Right lobe of liver (tissue), 6 donors: ENCODE data around the gene DNAJA1. TPM values are rescaled to one million over a fixed set of nuclear protein-coding genes. Genes with fewer than 3 reads are reported as not detected.
A peak's percentile ranks its signal among the peaks of the same experiment; 100 is the strongest.
"Not testable (repeated sequence)": the region's sequence is repeated elsewhere in the genome, so short reads cannot be mapped to it uniquely, and the experiment has no call there.

Experiments used
- ATAC-seq, 4 donors: fragments of 200-7000 bp; cut with Tn5 transposase; one replicate each; pipeline ENCODE4 v1.9.1; 2020; ENCODE audit warnings: mild to moderate bottlenecking in 4 of 4, moderate library complexity in 4 of 4
- DNase-seq, 3 donors: peaks; one replicate each; pipeline ENCODE4 v3.0.0-alpha.2; 2020
- H3K27ac ChIP-seq, 3 donors: fragments of 200-600 bp; one replicate each; pipeline ENCODE4 v1.8.0; 2022
- H3K27me3 ChIP-seq, 2 donors: fragments of 200-600 bp; one replicate each; pipeline ENCODE4 v1.8.0; 2022
- H3K36me3 ChIP-seq, 4 donors: fragments of 200-600 bp; sonication (generic) in 1 of 4; one replicate each; pipeline versions ENCODE4 v1.5.1 to v1.8.0; 2017 to 2022; ENCODE audit warnings: control low read depth in 1 of 4
- H3K4me1 ChIP-seq, 4 donors: fragments of 200-600 bp; sonication (generic) in 1 of 4; one replicate each; pipeline versions ENCODE4 v1.5.1 to v1.8.0; 2017 to 2022; ENCODE audit warnings: control low read depth in 1 of 4
- H3K4me3 ChIP-seq, 3 donors: fragments of 200-600 bp; one replicate each; pipeline ENCODE4 v1.8.0; 2022
- H3K9me3 ChIP-seq, 4 donors: fragments of 200-600 bp; sonication (generic) in 1 of 4; one replicate each; pipeline versions ENCODE4 v1.5.1 to v1.8.0; 2017 to 2022; ENCODE audit warnings: control low read depth in 1 of 4
- POLR2A ChIP-seq: fragments of 450-650 bp; IDR thresholded peaks from one replicate; pipeline ENCODE4 v1.6.1; 2017; ENCODE audit warnings: antibody characterized with exemption, mild to moderate bottlenecking
- WGBS: methylation state at CpG from one replicate; pipeline ENCODE4 v1.1.6; 2018; ENCODE audit warnings: low coverage, low lambda C conversion rate; ENCODE audit not compliant: insufficient coverage; ENCODE audit errors: missing lambda C conversion rate; 5-methylcytosine and 5-hydroxymethylcytosine counted together
- intact Hi-C, 2 donors: fragments of 100-400 bp; cut with DNase I; formaldehyde crosslinking; loops; one replicate each; pipeline versions ENCODE4 v1.11.2 to v1.14.1; 2022
- total RNA-seq, 6 experiments: library from RNA; depleted of rRNA in 2 of 6; stranded (reverse); fragments of >200 nt in 2 of 6; fragmentation: NEBNext Ultra II Directional in 3 of 6; extraction: Animal tissue kit (Norgen Biotek cat#: 25700) in 3 of 6; gene quantifications; one replicate each; pipeline versions ENCODE4 v1.1.0 to v1.2.4, GENCODE V29; 2016 to 2023
- TF ChIP-seq, protein P1 (sequence below), 4 donors: fragments of 200-600 bp in 3 of 4; fragments of 450-650 bp in 1 of 4; IDR thresholded peaks; one replicate each; pipeline versions ENCODE4 v1.5.1 to v1.8.0; 2016 to 2022; ENCODE audit warnings: antibody characterized with exemption in 4 of 4, mild to moderate bottlenecking in 2 of 4
- donor health status: DM: no; HTN: yes; CAD: no.
- donor health status: DM: no; HTN: no; CAD: no.
- donor health status: DM: no; HTN: no; CAD: no.
- donor health status: DM: no; HTN: yes; CAD: no.
- donor health status: DM: no; HTN: yes; CAD: no.

DNAJA1 gene
- total RNA-seq, 6 experiments from 2014 or later = 60.1 to 130 (median 93.9) TPM

DNA sequence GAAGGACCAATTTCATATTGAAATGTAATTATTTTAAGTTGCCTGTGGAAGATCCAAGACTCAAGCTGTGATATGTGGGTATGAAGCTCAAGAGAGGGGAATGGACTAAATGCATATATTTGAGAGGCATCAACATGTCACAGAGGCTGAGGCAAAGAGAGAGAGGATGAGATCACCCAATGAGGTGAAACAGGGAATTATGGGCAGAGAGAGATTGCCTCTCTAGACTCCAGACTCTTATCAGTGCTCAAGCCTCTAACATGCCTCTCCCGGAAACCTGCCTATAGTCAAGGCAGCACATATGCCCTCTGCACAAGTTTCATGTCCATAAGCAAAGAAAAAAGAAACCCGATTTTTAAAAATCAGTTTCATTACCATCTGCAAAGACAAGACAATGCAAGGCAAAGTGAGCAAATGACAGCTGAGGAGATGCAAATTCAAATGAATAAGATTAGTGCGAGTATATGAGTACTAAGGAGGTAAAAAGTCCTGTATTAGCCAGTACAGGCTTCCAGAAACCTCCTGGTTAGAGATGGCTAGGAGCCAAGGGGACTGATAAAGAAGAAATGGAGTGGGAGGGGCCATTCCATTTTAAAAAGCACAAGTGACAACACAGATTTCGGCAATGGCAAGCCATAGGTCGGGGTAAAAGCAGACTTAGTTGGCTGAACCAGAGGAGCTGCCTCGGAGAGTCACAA is 33.0 kb upstream of the DNAJA1 start:
- intact Hi-C loops = no loop called here
- Histone ChIP-seq H3K4me3 (no peak overlapping the region), H3K27ac (no peak overlapping the region), H3K4me1 (no peaks in the 10 kb centered on the region), H3K9me3 (no peaks in the 10 kb centered on the region), H3K27me3 (no peaks in the 10 kb centered on the region), H3K36me3 (peaks cover 0 to 42% (median 12%) of the 10 kb centered on the region in 4 donors)
- 70% methylated on average over 6 of the region's 6 CpGs for WGBS
- ATAC-seq (no peak), DNase-seq (no peak)
- no peak for TF ChIP-seq POLR2A
- TF ChIP-seq, protein P1, sequence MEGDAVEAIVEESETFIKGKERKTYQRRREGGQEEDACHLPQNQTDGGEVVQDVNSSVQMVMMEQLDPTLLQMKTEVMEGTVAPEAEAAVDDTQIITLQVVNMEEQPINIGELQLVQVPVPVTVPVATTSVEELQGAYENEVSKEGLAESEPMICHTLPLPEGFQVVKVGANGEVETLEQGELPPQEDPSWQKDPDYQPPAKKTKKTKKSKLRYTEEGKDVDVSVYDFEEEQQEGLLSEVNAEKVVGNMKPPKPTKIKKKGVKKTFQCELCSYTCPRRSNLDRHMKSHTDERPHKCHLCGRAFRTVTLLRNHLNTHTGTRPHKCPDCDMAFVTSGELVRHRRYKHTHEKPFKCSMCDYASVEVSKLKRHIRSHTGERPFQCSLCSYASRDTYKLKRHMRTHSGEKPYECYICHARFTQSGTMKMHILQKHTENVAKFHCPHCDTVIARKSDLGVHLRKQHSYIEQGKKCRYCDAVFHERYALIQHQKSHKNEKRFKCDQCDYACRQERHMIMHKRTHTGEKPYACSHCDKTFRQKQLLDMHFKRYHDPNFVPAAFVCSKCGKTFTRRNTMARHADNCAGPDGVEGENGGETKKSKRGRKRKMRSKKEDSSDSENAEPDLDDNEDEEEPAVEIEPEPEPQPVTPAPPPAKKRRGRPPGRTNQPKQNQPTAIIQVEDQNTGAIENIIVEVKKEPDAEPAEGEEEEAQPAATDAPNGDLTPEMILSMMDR (IDR thresholded peaks at IDR 0.05) = no peak

DNA sequence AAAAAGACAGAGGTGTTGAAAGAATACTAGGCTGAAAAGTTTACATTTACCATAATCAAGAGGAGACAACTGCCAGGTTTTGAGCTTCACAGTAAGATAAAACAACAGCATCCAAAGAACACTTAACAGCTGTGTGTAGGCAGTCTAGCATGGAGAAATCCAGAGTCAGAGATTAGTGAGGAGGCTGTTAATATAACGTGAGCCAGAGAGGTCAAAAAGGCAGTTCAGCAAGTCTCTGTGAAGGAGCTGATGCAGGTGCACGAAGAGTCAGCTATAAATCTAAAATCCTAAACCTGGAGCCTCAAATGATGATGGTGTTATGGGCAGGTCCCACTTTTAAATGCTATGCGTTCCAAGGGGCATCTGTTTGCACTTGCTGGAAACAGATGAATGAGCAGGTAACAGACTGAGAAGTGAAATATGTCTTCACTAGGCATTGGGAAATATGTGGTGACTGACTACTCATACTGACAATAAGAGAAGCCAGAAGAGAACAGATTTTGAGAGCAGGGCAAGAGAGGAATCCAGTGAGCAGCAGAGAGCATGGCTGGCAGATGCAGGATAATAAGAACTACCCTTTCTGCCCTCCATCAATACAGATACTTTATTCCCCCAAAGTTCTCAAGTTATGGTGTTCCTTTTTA is 32.4 kb upstream of the DNAJA1 start:
- peaks cover 0 to 37% (median 7%) of the 10 kb centered on the region in 4 donors for H3K36me3 ChIP-seq
- intact Hi-C loops = no loop called here
- DNase-seq (no peak), ATAC-seq (no peak)
- WGBS = 91% methylated on average over 3 of the region's 3 CpGs
- H3K27me3 ChIP-seq = no peaks in the 10 kb centered on the region
- no peak overlapping the region for H3K27ac ChIP-seq
- TF ChIP-seq, protein P1 (IDR thresholded peaks at IDR 0.05) = no peak
- TF ChIP-seq POLR2A = no peak
- no peaks in the 10 kb centered on the region for H3K4me1 ChIP-seq
- no peaks in the 10 kb centered on the region for H3K9me3 ChIP-seq
- H3K4me3 ChIP-seq = no peak overlapping the region

DNA sequence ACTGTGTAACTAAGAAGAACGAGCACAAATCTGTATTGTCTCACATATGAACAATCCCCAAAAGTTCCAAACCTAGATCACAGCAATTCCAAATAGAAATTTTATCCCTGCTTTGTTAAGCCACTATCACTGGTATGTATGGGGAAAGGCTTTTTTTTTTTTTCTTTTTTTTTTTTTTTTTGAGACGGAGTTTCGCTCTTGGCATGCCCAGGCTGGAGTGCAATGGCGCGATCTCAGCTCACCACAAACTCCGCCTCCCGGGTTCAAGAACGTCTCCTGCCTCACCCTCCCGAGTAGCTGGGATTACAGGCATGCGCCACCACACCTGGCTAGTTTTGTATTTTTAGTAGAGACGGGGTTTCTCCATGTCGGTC is 24.4 kb upstream of the DNAJA1 start:
- H3K27ac ChIP-seq = peak overlapping the region; percentile 75 to 79 (median 77)
- peak in 1 of 4 donors; percentile 3 for ATAC-seq
- H3K9me3 ChIP-seq, DNase-seq, intact Hi-C loops, H3K27me3 ChIP-seq, H3K4me1 ChIP-seq: not testable (repeated sequence)
- 6% methylated on average over 11 of the region's 12 CpGs for WGBS
- peaks cover 0 to 13% (median 0%) of the 10 kb centered on the region in 4 donors for H3K36me3 ChIP-seq
- peak overlapping the region; percentile 68 to 69 (median 69) for H3K4me3 ChIP-seq

DNA sequence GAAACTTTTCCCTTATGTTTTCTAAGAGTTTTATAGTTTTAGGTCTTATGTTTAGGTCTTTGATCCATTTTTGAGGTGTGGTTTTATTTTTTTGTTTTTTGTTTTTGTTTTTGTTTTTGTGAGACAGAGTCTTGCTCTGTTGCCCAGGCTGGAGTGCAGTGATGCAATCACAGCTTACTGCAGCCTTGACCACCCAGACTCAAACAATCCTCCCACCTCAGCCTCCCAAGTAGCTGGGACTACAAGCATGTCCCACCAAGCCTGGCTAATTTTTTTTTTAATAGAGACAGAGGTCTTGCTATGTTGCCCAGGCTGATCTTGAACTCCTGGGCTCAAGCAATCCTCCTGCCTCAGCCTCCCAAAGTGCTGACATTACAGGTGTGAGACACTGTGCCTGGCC is 19.7 kb upstream of the DNAJA1 start:
- H3K4me1 ChIP-seq, intact Hi-C loops, DNase-seq, H3K9me3 ChIP-seq, H3K36me3 ChIP-seq, H3K27me3 ChIP-seq, ATAC-seq, H3K27ac ChIP-seq, H3K4me3 ChIP-seq: not testable (repeated sequence)

DNA sequence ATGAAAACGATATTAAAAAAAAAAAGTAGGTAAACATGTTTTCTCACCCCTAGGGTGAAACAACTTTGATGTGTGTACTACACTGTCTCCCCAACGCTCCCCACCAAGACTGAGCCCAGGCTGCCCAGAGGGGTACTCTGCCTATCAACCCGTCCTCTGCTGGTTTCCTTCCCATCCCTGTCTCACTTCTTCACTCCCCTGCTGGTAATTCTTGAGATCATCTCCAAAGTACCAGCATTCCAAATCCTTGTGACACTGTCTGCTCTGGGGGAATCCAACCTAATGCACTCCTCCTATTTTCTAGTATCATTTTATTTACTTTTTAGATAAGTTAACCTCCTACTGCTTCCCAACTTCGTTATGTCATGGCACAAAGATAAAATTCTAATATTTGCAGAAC is 17.3 kb upstream of the DNAJA1 start:
- TF ChIP-seq, protein P1 (IDR thresholded peaks at IDR 0.05) = no peak
- no peak for TF ChIP-seq POLR2A
- ATAC-seq = no peak
- Histone ChIP-seq H3K9me3 (no peaks in the 10 kb centered on the region), H3K4me3 (no peak overlapping the region), H3K36me3 (no peaks in the 10 kb centered on the region), H3K27me3 (no peaks in the 10 kb centered on the region), H3K4me1 (no peaks in the 10 kb centered on the region), H3K27ac (no peak overlapping the region)
- intact Hi-C loops = no loop called here
- 86% methylated on average over 4 of the region's 4 CpGs for WGBS
- DNase-seq = no peak
